Stimulated activated CD4-positive, alpha-beta T cell treated with anti-CD3 and anti-CD28 coated beads, Interleukin-1b, Interleukin-23, amount 100 ng/mL, for 4 hours (primary cell): ENCODE results near the gene TXNL4A.

Experiments used
- DNase-seq, 2 donors: peaks; one replicate each; pipeline ENCODE4 v3.0.0-alpha.2; 2020; ENCODE audit warnings: low read depth in 2 of 2

The TXNL4A gene

GRCh38 chr18:79949697-79950487 is 38.5 kb downstream of the TXNL4A start:
- no peak for DNase-seq

- DNase-seq: no peak
Observed at GRCh38 chr18:79948719-79949411, 39.5 kb downstream of the TXNL4A start.

- no peak for DNase-seq
Observed at GRCh38 chr18:79947881-79948610, 40.3 kb downstream of the TXNL4A start.

GRCh38 chr18:79947054-79947755 is 41.2 kb downstream of the TXNL4A start:
- no peak for DNase-seq

- no peak for DNase-seq
Observed at GRCh38 chr18:79945118-79946042, 43.0 kb downstream of the TXNL4A start.

GRCh38 chr18:79944746-79945117 is 43.6 kb downstream of the TXNL4A start:
- DNase-seq: no peak

GRCh38 chr18:79944126-79944731 is 44.1 kb downstream of the TXNL4A start:
- DNase-seq: no peak

- no peak for DNase-seq
Observed at GRCh38 chr18:79943608-79944125, 44.7 kb downstream of the TXNL4A start.

- DNase-seq: no peak
Observed at GRCh38 chr18:79942786-79943607, 45.4 kb downstream of the TXNL4A start.

- DNase-seq: no peak
Observed at GRCh38 chr18:79942211-79942610, 46.2 kb downstream of the TXNL4A start.

- DNase-seq: no peak
Observed at GRCh38 chr18:79941473-79942119, 46.8 kb downstream of the TXNL4A start.

GRCh38 chr18:79940814-79941472 is 47.4 kb downstream of the TXNL4A start:
- DNase-seq: no peak

- DNase-seq: no peak
Observed at GRCh38 chr18:79940126-79940813, 48.1 kb downstream of the TXNL4A start.

GRCh38 chr18:79939096-79939495 is 49.3 kb downstream of the TXNL4A start:
- DNase-seq: no peak

- no peak for DNase-seq
Observed at GRCh38 chr18:79938196-79938595, 50.2 kb downstream of the TXNL4A start.

- DNase-seq: no peak
Observed at GRCh38 chr18:79937103-79937860, 51.1 kb downstream of the TXNL4A start.

- no peak for DNase-seq
Observed at GRCh38 chr18:79936641-79937040, 51.7 kb downstream of the TXNL4A start.
